Ishikawa (cell line): ENCODE results near the gene ZNF787.
A peak's percentile ranks its signal among the peaks of the same experiment; 100 is the strongest.

Experiments
- CEBPB ChIP-seq: IDR thresholded peaks from 2 replicates; pipeline ENCODE4 v1.6.1; 2012
- CREB1 ChIP-seq: IDR thresholded peaks from 2 replicates; pipeline ENCODE4 v1.6.1; 2012; ENCODE audit warnings: low read depth
- EGR1 ChIP-seq: IDR thresholded peaks from 2 replicates; pipeline ENCODE4 v1.6.1; 2012
- EP300 ChIP-seq: IDR thresholded peaks from 2 replicates; pipeline ENCODE4 v1.6.1; 2012; ENCODE audit warnings: borderline replicate concordance
- FOXM1 ChIP-seq: IDR thresholded peaks from 2 replicates; pipeline ENCODE4 v1.6.1; 2012; ENCODE audit warnings: low read depth, borderline replicate concordance
- MAX ChIP-seq: IDR thresholded peaks from 2 replicates; pipeline ENCODE4 v1.6.1; 2012
- NFIC ChIP-seq: IDR thresholded peaks from 2 replicates; pipeline ENCODE4 v1.6.1; 2012
- RAD21 ChIP-seq: IDR thresholded peaks from 2 replicates; pipeline ENCODE4 v1.6.1; 2012; ENCODE audit warnings: low read depth
- REST ChIP-seq: IDR thresholded peaks from 2 replicates; pipeline ENCODE4 v1.6.1; 2012; ENCODE audit warnings: low read depth, mild to moderate bottlenecking
- TAF1 ChIP-seq: IDR thresholded peaks from 2 replicates; pipeline ENCODE4 v1.6.1; 2012; ENCODE audit warnings: low read depth, mild to moderate bottlenecking
- TCF12 ChIP-seq: IDR thresholded peaks from 2 replicates; pipeline ENCODE4 v1.6.1; 2012; ENCODE audit warnings: low read depth
- TEAD4 ChIP-seq: IDR thresholded peaks from 2 replicates; pipeline ENCODE4 v1.6.1; 2012
- USF1 ChIP-seq: IDR thresholded peaks from 2 replicates; pipeline ENCODE4 v1.6.1; 2012
- YY1 ChIP-seq: IDR thresholded peaks from 2 replicates; pipeline ENCODE4 v1.6.1; 2012; ENCODE audit warnings: low read depth
- ZBTB7A ChIP-seq: IDR thresholded peaks from 2 replicates; pipeline ENCODE4 v1.6.1; 2012; ENCODE audit warnings: low read depth

Gene ZNF787

GRCh38 chr19:56106993-56107392, 14.1 kb downstream of the ZNF787 start:
- TF ChIP-seq CREB1, result no peak

GRCh38 chr19:56106397-56106849, 14.7 kb downstream of the ZNF787 start:
- TF ChIP-seq REST (no peak), CEBPB (no peak), USF1 (no peak), TEAD4 (no peak), TCF12 (no peak), TAF1 (no peak)

- TF ChIP-seq YY1, result no peak
- no peak for TF ChIP-seq USF1
- peak; percentile 67 for TF ChIP-seq RAD21
- peak; percentile 72 for TF ChIP-seq NFIC
- no peak; the same call in 1 of the 2 replicates for TF ChIP-seq TCF12
- TF ChIP-seq MAX, result peak; percentile 92
- peak; percentile 38; the same call in 1 of the 2 replicates for TF ChIP-seq EP300
- no peak for TF ChIP-seq TAF1
These were observed 15.9 kb downstream of the ZNF787 start for GRCh38 chr19:56105090-56105701.

GRCh38 chr19:56104423-56104822, 16.7 kb downstream of the ZNF787 start:
- TF ChIP-seq TEAD4, result no peak
- TF ChIP-seq EGR1, result no peak
- no peak for TF ChIP-seq EP300

- no peak for TF ChIP-seq USF1
These were observed 18.0 kb downstream of the ZNF787 start for GRCh38 chr19:56103027-56103614.

GRCh38 chr19:56101746-56102535, 19.2 kb downstream of the ZNF787 start:
- TF ChIP-seq FOXM1 (no peak), YY1 (no peak)

- TF ChIP-seq TCF12, result no peak
- no peak for TF ChIP-seq CREB1
- no peak for TF ChIP-seq ZBTB7A
- TF ChIP-seq EP300, result no peak
These were observed 20.0 kb downstream of the ZNF787 start for GRCh38 chr19:56101095-56101494.

- TF ChIP-seq ZBTB7A, result no peak
These were observed 21.2 kb downstream of the ZNF787 start for GRCh38 chr19:56099638-56100539.
